GM23248 (cell line): ENCODE measurements around the gene RAB14.

Experiments
- EZH2 ChIP-seq: fragments of 200-600 bp; sonication (generic); IDR thresholded peaks from 2 replicates; pipeline ENCODE4 v1.6.1; 2018; ENCODE audit warnings: antibody characterized with exemption, mild to moderate bottlenecking; ENCODE audit not compliant: insufficient read depth, poor library complexity, severe bottlenecking
- EZH2phosphoT487 ChIP-seq: fragments of 200-600 bp; sonication (generic); IDR thresholded peaks from 2 replicates; pipeline ENCODE4 v1.6.1; 2018; ENCODE audit warnings: antibody characterized with exemption, moderate library complexity, mild to moderate bottlenecking, low read depth; ENCODE audit not compliant: insufficient read depth

GRCh38 chr9:121182989-121183388 is 18.7 kb downstream of the RAB14 start:
- TF ChIP-seq EZH2 (no peak), EZH2phosphoT487 (no peak)
